ENCODE results near the gene SLC6A11. TPM values are rescaled to one million over a fixed set of nuclear protein-coding genes. Genes with fewer than 3 reads are reported as not detected.

SLC6A11 gene
- total and polyA plus RNA-seq, 2 donors (not counting 3 experiments of a cell fraction or from before 2014, with no cell fraction given) = not detected

- Histone ChIP-seq H3K9me3 (replicated peaks; ENCODE audit: control insufficient read depth, insufficient read depth, low read length) (no peaks in the 10 kb centered on the region), H3K27ac (ENCODE audit: insufficient read depth, low read depth, low read length) (no peak overlapping the region), H3K27me3 (ENCODE audit: control insufficient read depth in 2 of 2, insufficient read depth in 2 of 2, low read length in 2 of 2) (no peaks in the 10 kb centered on the region), H3K9ac (replicated peaks; ENCODE audit: extremely low read depth, insufficient read depth, low read length) (no peak overlapping the region), H3K36me3 (ENCODE audit: control insufficient read depth in 2 of 2, extremely low read depth in 1 of 2, insufficient read depth in 2 of 2, low read length in 2 of 2) (no peaks in the 10 kb centered on the region), H2AFZ (ENCODE audit: low read depth, low read length) (no peak overlapping the region), H3K9me1 (replicated peaks; ENCODE audit: control insufficient read depth, extremely low read depth, insufficient read depth, low read length) (no peaks in the 10 kb centered on the region), H3K4me1 (ENCODE audit: control insufficient read depth, extremely low read depth, insufficient read depth, low read length) (no peaks in the 10 kb centered on the region), H4K20me1 (replicated peaks; ENCODE audit: control insufficient read depth, extremely low read depth, insufficient read depth, low read length) (no peaks in the 10 kb centered on the region), H3K4me3 (replicated peaks in 1 of 3; ENCODE audit: insufficient read depth in 1 of 3, low read depth in 1 of 3, low read length in 3 of 3) (no peak overlapping the region), H3K79me2 (ENCODE audit: control insufficient read depth, insufficient read depth, low read length) (no peaks in the 10 kb centered on the region), H3K4me2 (ENCODE audit: insufficient read depth, low read length) (no peak overlapping the region)
- FAIRE-seq = no peak
- no peak for DNase-seq (ENCODE audit: low read depth, low spot score)
- no TSS peak for BruUV-seq (replicated peaks)
- TF ChIP-seq EZH2 (IDR thresholded peaks at IDR 0.05; ENCODE audit: borderline replicate concordance, low read depth, low read length, severe bottlenecking) = no peak
- no peak for TF ChIP-seq JUN (IDR thresholded peaks at IDR 0.05; ENCODE audit: borderline replicate concordance, insufficient read depth, insufficient read length, low read depth)
- TF ChIP-seq POLR2AphosphoS5 (IDR thresholded peaks at IDR 0.05; ENCODE audit: insufficient read depth, low read depth, low read length) = no peak
- no peak for TF ChIP-seq MYC (IDR thresholded peaks at IDR 0.05; ENCODE audit: low read depth, low read length)
- TF ChIP-seq POLR2A (IDR thresholded peaks at IDR 0.05; ENCODE audit: low read depth, low read length) = no peak
- no peak for TF ChIP-seq MAX (IDR thresholded peaks at IDR 0.05; ENCODE audit: insufficient read depth, insufficient read length)
- no peak for TF ChIP-seq CTCF (IDR thresholded peaks at IDR 0.05; ENCODE audit: extremely low read depth in 1 of 2, insufficient read depth in 1 of 2, low read depth in 1 of 2, low read length in 2 of 2)
- TF ChIP-seq GATA2 (IDR thresholded peaks at IDR 0.05; ENCODE audit: insufficient read depth, insufficient read length, low read depth, low read length) = no peak
- no peak for TF ChIP-seq FOS (IDR thresholded peaks at IDR 0.05; ENCODE audit: borderline replicate concordance, insufficient read depth, low read length)
- POLR2A ChIA-PET = no interaction called here
- intact Hi-C loops (cut with micrococcal nuclease) (no loop called here), dilution Hi-C loops (cut with MboI; ENCODE audit: extremely low pct_ligation_motif_present, low sequenced_read_pairs) (no loop called here)
- CTCF ChIA-PET = interaction anchor here (0.9 to 4.8 kb wide), 2 partner anchors 13 to 14 kb away, joined by 3 to 25 read pairs; no protein-coding TSS in a partner anchor
Measured at GRCh38 chr3:10771486-10772270, 44.4 kb upstream of the SLC6A11 start.
